Body of pancreas (tissue), 4 donors: ENCODE data around the gene NCOA3. TPM values are rescaled to one million over a fixed set of nuclear protein-coding genes. Genes with fewer than 3 reads are reported as not detected.
A peak's percentile ranks its signal among the peaks of the same experiment; 100 is the strongest.
"Not testable (repeated sequence)": the region's sequence is repeated elsewhere in the genome, so short reads cannot be mapped to it uniquely, and the experiment has no call there.

ENCODE experiments used
- ATAC-seq: fragments of 150-250 bp; one replicate; pipeline ENCODE4 v1.9.1; 2016
- DNase-seq, 4 donors: peaks; one replicate each; pipeline ENCODE4 v3.0.0-alpha.2; 2019
- H3K27ac ChIP-seq, 4 donors: fragments of 200-600 bp; sonication (generic); 1 replicate in 3 of 4; 2 replicates in 1 of 4; pipeline versions ENCODE4 v1.5.1 to v1.6.1; 2016 to 2019; ENCODE audit warnings: mild to moderate bottlenecking in 1 of 4, mixed read lengths in 1 of 4, moderate library complexity in 1 of 4
- H3K27me3 ChIP-seq, 2 donors: fragments of 200-600 bp; sonication (generic); one replicate each; pipeline ENCODE4 v1.6.0; 2016; ENCODE audit warnings: mild to moderate bottlenecking in 1 of 2
- H3K36me3 ChIP-seq, 2 donors: fragments of 200-600 bp; sonication (generic); replicated peaks in 1 of 2; 2 replicates each; pipeline ENCODE4 v1.5.1; 2016; ENCODE audit warnings: low read depth in 2 of 2; ENCODE audit not compliant: insufficient read depth in 1 of 2
- H3K4me1 ChIP-seq: fragments of 200-600 bp; sonication (generic); one replicate; pipeline ENCODE4 v1.6.0; 2016
- H3K4me3 ChIP-seq, 2 donors: fragments of 200-600 bp; sonication (generic); 1 replicate in 1 of 2; 2 replicates in 1 of 2; pipeline ENCODE4 v1.5.1; 2016 to 2019
- H3K9me3 ChIP-seq, 3 donors: fragments of 200-600 bp; sonication (generic); 1 replicate in 2 of 3; 2 replicates in 1 of 3; pipeline ENCODE4 v1.5.1; 2016
- POLR2A ChIP-seq, 3 donors: fragments of 450-650 bp; IDR thresholded peaks; one replicate each; pipeline ENCODE4 v1.6.1; 2016; ENCODE audit warnings: antibody characterized with exemption in 3 of 3, mild to moderate bottlenecking in 2 of 3
- WGBS, 2 donors: methylation state at CpG; one replicate each; pipeline ENCODE4 v1.1.5; 2017; 5-methylcytosine and 5-hydroxymethylcytosine counted together
- intact Hi-C: fragments of 100-400 bp; cut with DNase I; formaldehyde crosslinking; loops from one replicate; pipeline ENCODE4 v1.15.1; 2023
- total RNA-seq, 2 donors: library from RNA; depleted of rRNA; stranded (reverse); fragments of >200 nt; gene quantifications; one replicate each; pipeline ENCODE4 v1.1.0, GENCODE V29; 2016
- TF ChIP-seq, protein P1 (sequence below), 7 experiments: fragments of 450-650 bp in 4 of 7; fragments of 200-600 bp in 3 of 7; sonication (generic) in 3 of 7; IDR thresholded peaks; one replicate each; pipeline ENCODE4 v1.5.1; 2016 to 2019; ENCODE audit warnings: antibody characterized with exemption in 7 of 7

Gene NCOA3
- total RNA-seq, 2 donors from 2014 or later: 14.8 to 17.1 TPM

- peak overlapping the region; percentile 68 to 90 (median 72) for H3K27ac ChIP-seq
- TF ChIP-seq, protein P1, sequence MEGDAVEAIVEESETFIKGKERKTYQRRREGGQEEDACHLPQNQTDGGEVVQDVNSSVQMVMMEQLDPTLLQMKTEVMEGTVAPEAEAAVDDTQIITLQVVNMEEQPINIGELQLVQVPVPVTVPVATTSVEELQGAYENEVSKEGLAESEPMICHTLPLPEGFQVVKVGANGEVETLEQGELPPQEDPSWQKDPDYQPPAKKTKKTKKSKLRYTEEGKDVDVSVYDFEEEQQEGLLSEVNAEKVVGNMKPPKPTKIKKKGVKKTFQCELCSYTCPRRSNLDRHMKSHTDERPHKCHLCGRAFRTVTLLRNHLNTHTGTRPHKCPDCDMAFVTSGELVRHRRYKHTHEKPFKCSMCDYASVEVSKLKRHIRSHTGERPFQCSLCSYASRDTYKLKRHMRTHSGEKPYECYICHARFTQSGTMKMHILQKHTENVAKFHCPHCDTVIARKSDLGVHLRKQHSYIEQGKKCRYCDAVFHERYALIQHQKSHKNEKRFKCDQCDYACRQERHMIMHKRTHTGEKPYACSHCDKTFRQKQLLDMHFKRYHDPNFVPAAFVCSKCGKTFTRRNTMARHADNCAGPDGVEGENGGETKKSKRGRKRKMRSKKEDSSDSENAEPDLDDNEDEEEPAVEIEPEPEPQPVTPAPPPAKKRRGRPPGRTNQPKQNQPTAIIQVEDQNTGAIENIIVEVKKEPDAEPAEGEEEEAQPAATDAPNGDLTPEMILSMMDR (IDR thresholded peaks at IDR 0.05): no peak
- TF ChIP-seq POLR2A (IDR thresholded peaks at IDR 0.05): peak in 1 of 3 donors; percentile 9
- H3K4me3 ChIP-seq: no peak overlapping the region
- H3K36me3 ChIP-seq: no peaks in the 10 kb centered on the region
- intact Hi-C loops: no loop called here
- peaks cover 23% of the 10 kb centered on the region for H3K4me1 ChIP-seq
- H3K27me3 ChIP-seq: no peaks in the 10 kb centered on the region
- peak; percentile 92 to 97 (median 94) for DNase-seq
- 4% methylated on average over 3 of the region's 3 CpGs for WGBS, 2 donors
- H3K9me3 ChIP-seq: no peaks in the 10 kb centered on the region
- ATAC-seq: peak; percentile 94
These were observed 8.3 kb upstream of the NCOA3 start for GRCh38 chr20:47493175-47493962.

GRCh38 chr20:47493963-47494293 is 7.8 kb upstream of the NCOA3 start:
- peak; percentile 70 for ATAC-seq
- peak; percentile 38 to 72 (median 49) for DNase-seq
- intact Hi-C loops: no loop called here
- Histone ChIP-seq H3K4me1 (peaks cover 23% of the 10 kb centered on the region), H3K9me3 (no peaks in the 10 kb centered on the region), H3K4me3 (no peak overlapping the region), H3K36me3 (no peaks in the 10 kb centered on the region), H3K27ac (peak overlapping the region; percentile 68 to 90 (median 72)), H3K27me3 (no peaks in the 10 kb centered on the region)
- TF ChIP-seq, protein P1 (IDR thresholded peaks at IDR 0.05): no peak
- TF ChIP-seq POLR2A (IDR thresholded peaks at IDR 0.05): no peak
- 12 to 30% methylated on average over 2 of the region's 2 CpGs for WGBS, 2 donors

DNA sequence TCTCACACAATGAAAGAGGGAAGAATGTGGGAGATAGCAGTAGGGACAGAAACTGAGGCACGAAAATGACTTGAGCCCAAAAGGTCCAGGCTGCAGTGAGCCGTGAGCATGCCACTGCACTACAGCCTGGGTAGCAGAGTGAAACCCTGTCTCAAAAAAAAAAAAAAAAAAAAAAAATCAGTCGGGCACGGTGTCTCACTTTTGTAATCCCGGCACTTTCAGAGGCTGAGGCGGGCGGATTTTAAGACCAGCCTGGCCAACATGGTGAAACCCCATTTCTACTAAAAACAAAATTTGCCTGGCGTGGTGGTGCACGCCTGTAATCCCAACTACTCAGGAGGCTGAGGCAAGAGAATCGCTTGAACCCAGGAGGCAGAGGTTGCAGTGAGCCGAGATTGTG is 7.1 kb upstream of the NCOA3 start:
- not testable (repeated sequence) for ATAC-seq
- 89 to 91% methylated on average over 11 of the region's 11 CpGs for WGBS, 2 donors

DNA sequence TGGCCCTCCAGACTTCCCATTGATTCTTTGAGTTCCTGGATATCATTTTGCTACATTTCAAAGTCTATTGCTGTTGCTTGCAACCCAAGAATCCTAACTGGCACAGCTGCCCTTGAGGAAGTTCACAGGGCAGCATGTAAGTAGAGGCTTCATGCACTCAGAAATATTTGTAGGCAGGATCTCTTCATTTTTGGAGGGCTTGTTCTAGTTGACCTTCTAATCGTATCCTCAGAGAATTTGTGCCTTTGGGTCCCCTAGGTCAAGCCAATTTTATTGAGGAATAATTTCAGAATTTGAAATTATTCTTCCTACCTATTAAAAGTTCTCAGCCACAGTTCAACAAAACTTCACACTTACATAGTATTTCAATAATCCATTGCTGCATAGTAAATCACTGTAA is 5.6 kb upstream of the NCOA3 start:
- intact Hi-C loops: no loop called here
- Histone ChIP-seq H3K9me3 (no peaks in the 10 kb centered on the region), H3K4me1 (peaks cover 29% of the 10 kb centered on the region), H3K36me3 (no peaks in the 10 kb centered on the region), H3K27ac (no peak overlapping the region), H3K27me3 (no peaks in the 10 kb centered on the region), H3K4me3 (no peak overlapping the region)
- ATAC-seq (no peak), DNase-seq (no peak)
- no peak for TF ChIP-seq POLR2A (IDR thresholded peaks at IDR 0.05)
- TF ChIP-seq, protein P1 (IDR thresholded peaks at IDR 0.05): no peak
- 91 to 92% methylated on average over 1 of the region's 1 CpG for WGBS, 2 donors

More for the DNA sequence above, 7.1 kb upstream of the NCOA3 start:
- H3K9me3 ChIP-seq, DNase-seq, intact Hi-C loops, H3K36me3 ChIP-seq, H3K4me3 ChIP-seq, H3K27me3 ChIP-seq: not testable (repeated sequence)
- Histone ChIP-seq H3K4me1 (peaks cover 23% of the 10 kb centered on the region), H3K27ac (peak overlapping the region in 2 of 4 donors; percentile 76 to 90)

GRCh38 chr20:47498606-47499005 is 3.1 kb upstream of the NCOA3 start:
- no peaks in the 10 kb centered on the region for H3K9me3 ChIP-seq
- no peak overlapping the region for H3K4me3 ChIP-seq
- no peak for TF ChIP-seq POLR2A (IDR thresholded peaks at IDR 0.05)
- TF ChIP-seq, protein P1 (IDR thresholded peaks at IDR 0.05): no peak
- no peak for ATAC-seq
- intact Hi-C loops: no loop called here
- DNase-seq: no peak
- no peaks in the 10 kb centered on the region for H3K36me3 ChIP-seq
- H3K4me1 ChIP-seq: peaks cover 25% of the 10 kb centered on the region
- WGBS, 2 donors: 89% methylated on average over 6 of the region's 6 CpGs
- no peaks in the 10 kb centered on the region for H3K27me3 ChIP-seq
- no peak overlapping the region for H3K27ac ChIP-seq
